Measurements from ENCODE around the gene POU5F1.

POU5F1 gene

GRCh38 chr6:31145386-31145785, 25.1 kb downstream of the POU5F1 start:
- H3K4me1 Mint-ChIP-seq (ENCODE audit: low read depth): no peaks in the 10 kb centered on the region
- H3K9me3 Mint-ChIP-seq: no peaks in the 10 kb centered on the region
- no peak overlapping the region for H3K27ac Mint-ChIP-seq
- peaks cover 7% of the 10 kb centered on the region for H3K36me3 Mint-ChIP-seq (ENCODE audit: low read depth)
- H3K4me3 Mint-ChIP-seq: no peak overlapping the region
- no peaks in the 10 kb centered on the region for H3K27me3 Mint-ChIP-seq (ENCODE audit: low read depth)

- Mint-ChIP-seq H3K27ac (no peak overlapping the region), H3K4me3 (no peak overlapping the region), H3K4me1 (ENCODE audit: low read depth) (no peaks in the 10 kb centered on the region), H3K9me3 (no peaks in the 10 kb centered on the region), H3K27me3 (ENCODE audit: low read depth) (no peaks in the 10 kb centered on the region), H3K36me3 (ENCODE audit: low read depth) (peaks cover 7% of the 10 kb centered on the region)
Observed at GRCh38 chr6:31144970-31145340, 25.5 kb downstream of the POU5F1 start.

- H3K27ac Mint-ChIP-seq: no peak overlapping the region
- no peaks in the 10 kb centered on the region for H3K27me3 Mint-ChIP-seq (ENCODE audit: low read depth)
- H3K4me3 Mint-ChIP-seq: no peak overlapping the region
- no peaks in the 10 kb centered on the region for H3K9me3 Mint-ChIP-seq
- H3K4me1 Mint-ChIP-seq (ENCODE audit: low read depth): no peaks in the 10 kb centered on the region
- H3K36me3 Mint-ChIP-seq (ENCODE audit: low read depth): peaks cover 7% of the 10 kb centered on the region
Observed at GRCh38 chr6:31144296-31144969, 26.0 kb downstream of the POU5F1 start.

GRCh38 chr6:31143148-31143547, 27.3 kb downstream of the POU5F1 start:
- no peak overlapping the region for H3K27ac Mint-ChIP-seq
- H3K4me3 Mint-ChIP-seq: no peak overlapping the region
- no peaks in the 10 kb centered on the region for H3K4me1 Mint-ChIP-seq (ENCODE audit: low read depth)
- no peaks in the 10 kb centered on the region for H3K9me3 Mint-ChIP-seq
- peaks cover 7% of the 10 kb centered on the region for H3K36me3 Mint-ChIP-seq (ENCODE audit: low read depth)
- H3K27me3 Mint-ChIP-seq (ENCODE audit: low read depth): no peaks in the 10 kb centered on the region

- Mint-ChIP-seq H3K4me1 (ENCODE audit: low read depth) (peaks cover 3% of the 10 kb centered on the region), H3K36me3 (ENCODE audit: low read depth) (peaks cover 7% of the 10 kb centered on the region), H3K9me3 (no peaks in the 10 kb centered on the region), H3K27me3 (ENCODE audit: low read depth) (peaks cover 4% of the 10 kb centered on the region), H3K4me3 (no peak overlapping the region), H3K27ac (no peak overlapping the region)
Observed at GRCh38 chr6:31142361-31142761, 28.1 kb downstream of the POU5F1 start.

- Mint-ChIP-seq H3K9me3 (no peaks in the 10 kb centered on the region), H3K27me3 (ENCODE audit: low read depth) (peaks cover 5% of the 10 kb centered on the region), H3K4me1 (ENCODE audit: low read depth) (peaks cover 4% of the 10 kb centered on the region), H3K27ac (no peak overlapping the region), H3K4me3 (no peak overlapping the region), H3K36me3 (ENCODE audit: low read depth) (peaks cover 7% of the 10 kb centered on the region)
Observed at GRCh38 chr6:31140643-31141042, 29.8 kb downstream of the POU5F1 start.

GRCh38 chr6:31139599-31139998, 30.9 kb downstream of the POU5F1 start:
- Mint-ChIP-seq H3K9me3 (no peaks in the 10 kb centered on the region), H3K4me3 (no peak overlapping the region)

GRCh38 chr6:31138982-31139381, 31.5 kb downstream of the POU5F1 start, which contains the start of gene PSORS1C2:
TSS of gene PSORS1C2 (minus strand) at chr6:31139066. CDS start at chr6:31139026, 40 bp downstream.
- H3K27ac Mint-ChIP-seq: no peak within 1 kb of the TSS
- peaks cover 4% of the 10 kb centered on the region for H3K4me1 Mint-ChIP-seq (ENCODE audit: low read depth)
- no peak within 1 kb of the TSS for H3K4me3 Mint-ChIP-seq

More at GRCh38 chr6:31139599-31139998, 30.9 kb downstream of the POU5F1 start:
- peaks cover 5% of the 10 kb centered on the region for H3K36me3 Mint-ChIP-seq (ENCODE audit: low read depth)
- no peak overlapping the region for H3K27ac Mint-ChIP-seq
- peaks cover 5% of the 10 kb centered on the region for H3K27me3 Mint-ChIP-seq (ENCODE audit: low read depth)
- peaks cover 4% of the 10 kb centered on the region for H3K4me1 Mint-ChIP-seq (ENCODE audit: low read depth)

GRCh38 chr6:31135710-31136109, 34.8 kb downstream of the POU5F1 start:
- Mint-ChIP-seq H3K9me3 (no peaks in the 10 kb centered on the region), H3K27me3 (ENCODE audit: low read depth) (peaks cover 5% of the 10 kb centered on the region), H3K4me3 (no peak overlapping the region), H3K27ac (no peak overlapping the region), H3K4me1 (ENCODE audit: low read depth) (peaks cover 4% of the 10 kb centered on the region), H3K36me3 (ENCODE audit: low read depth) (no peaks in the 10 kb centered on the region)

More at GRCh38 chr6:31138982-31139381, 31.5 kb downstream of the POU5F1 start, which contains the start of gene PSORS1C2:
- Mint-ChIP-seq H3K36me3 (ENCODE audit: low read depth) (peaks cover 2% of the 10 kb centered on the region), H3K9me3 (no peaks in the 10 kb centered on the region), H3K27me3 (ENCODE audit: low read depth) (peaks cover 5% of the 10 kb centered on the region)

GRCh38 chr6:31132806-31133205, 37.7 kb downstream of the POU5F1 start:
- Mint-ChIP-seq H3K4me1 (ENCODE audit: low read depth) (peaks cover 6% of the 10 kb centered on the region), H3K27me3 (ENCODE audit: low read depth) (peaks cover 22% of the 10 kb centered on the region), H3K9me3 (no peaks in the 10 kb centered on the region), H3K27ac (no peak overlapping the region), H3K4me3 (no peak overlapping the region), H3K36me3 (ENCODE audit: low read depth) (no peaks in the 10 kb centered on the region)

GRCh38 chr6:31131595-31131994, 38.9 kb downstream of the POU5F1 start:
- no peaks in the 10 kb centered on the region for H3K9me3 Mint-ChIP-seq
- H3K27ac Mint-ChIP-seq: no peak overlapping the region
- H3K4me1 Mint-ChIP-seq (ENCODE audit: low read depth): peaks cover 3% of the 10 kb centered on the region
- H3K27me3 Mint-ChIP-seq (ENCODE audit: low read depth): peaks cover 18% of the 10 kb centered on the region
- H3K4me3 Mint-ChIP-seq: no peak overlapping the region
- H3K36me3 Mint-ChIP-seq (ENCODE audit: low read depth): no peaks in the 10 kb centered on the region

- H3K27ac Mint-ChIP-seq: no peak overlapping the region
- no peak overlapping the region for H3K4me3 Mint-ChIP-seq
- no peaks in the 10 kb centered on the region for H3K9me3 Mint-ChIP-seq
- H3K4me1 Mint-ChIP-seq (ENCODE audit: low read depth): peaks cover 3% of the 10 kb centered on the region
- peaks cover 18% of the 10 kb centered on the region for H3K27me3 Mint-ChIP-seq (ENCODE audit: low read depth)
- H3K36me3 Mint-ChIP-seq (ENCODE audit: low read depth): no peaks in the 10 kb centered on the region
Observed at GRCh38 chr6:31130751-31131150, 39.7 kb downstream of the POU5F1 start.

GRCh38 chr6:31129130-31129529, 41.4 kb downstream of the POU5F1 start:
- Mint-ChIP-seq H3K27me3 (ENCODE audit: low read depth) (peaks cover 18% of the 10 kb centered on the region), H3K9me3 (no peaks in the 10 kb centered on the region), H3K27ac (no peak overlapping the region), H3K4me3 (no peak overlapping the region), H3K4me1 (ENCODE audit: low read depth) (peaks cover 3% of the 10 kb centered on the region), H3K36me3 (ENCODE audit: low read depth) (no peaks in the 10 kb centered on the region)

- H3K27ac Mint-ChIP-seq: no peak overlapping the region
- H3K4me3 Mint-ChIP-seq: no peak overlapping the region
- H3K27me3 Mint-ChIP-seq (ENCODE audit: low read depth): peaks cover 18% of the 10 kb centered on the region
- H3K9me3 Mint-ChIP-seq: no peaks in the 10 kb centered on the region
- H3K36me3 Mint-ChIP-seq (ENCODE audit: low read depth): no peaks in the 10 kb centered on the region
- peaks cover 3% of the 10 kb centered on the region for H3K4me1 Mint-ChIP-seq (ENCODE audit: low read depth)
Observed at GRCh38 chr6:31128093-31128676, 42.3 kb downstream of the POU5F1 start.

- H3K4me1 Mint-ChIP-seq (ENCODE audit: low read depth): peaks cover 3% of the 10 kb centered on the region
- H3K4me3 Mint-ChIP-seq: no peak overlapping the region
- no peaks in the 10 kb centered on the region for H3K36me3 Mint-ChIP-seq (ENCODE audit: low read depth)
- H3K9me3 Mint-ChIP-seq: no peaks in the 10 kb centered on the region
- peaks cover 18% of the 10 kb centered on the region for H3K27me3 Mint-ChIP-seq (ENCODE audit: low read depth)
- H3K27ac Mint-ChIP-seq: no peak overlapping the region
Observed at GRCh38 chr6:31126396-31127175, 43.9 kb downstream of the POU5F1 start.

All from T-helper 1 cell treated with Interleukin-12 subunit alpha and Interleukin-12 subunit beta and Interleukin-4 antibody, amounts not matched to agents 30 μg/mL and 1 μg/mL, for 36 hours (primary cell).